Left ventricle myocardium superior (tissue), 1 donor: ENCODE results near the gene DIS3L2. TPM values are rescaled to one million over a fixed set of nuclear protein-coding genes. Genes with fewer than 3 reads are reported as not detected.
"Not testable (repeated sequence)": the region's sequence is repeated elsewhere in the genome, so short reads cannot be mapped to it uniquely, and the experiment has no call there.

Experiments
- ATAC-seq: fragments of 200-7000 bp; cut with Tn5 transposase; one replicate; pipeline ENCODE4 v1.9.1; 2020; ENCODE audit warnings: mild to moderate bottlenecking, moderate library complexity
- DNase-seq: peaks from one replicate; pipeline ENCODE4 v3.0.0-alpha.2; 2020
- intact Hi-C: fragments of 100-400 bp; cut with micrococcal nuclease; formaldehyde crosslinking; loops from one replicate; pipeline ENCODE4 v1.11.0; 2022
- total RNA-seq: library from RNA; stranded (reverse); fragmentation: NEBNext Ultra II Directional; extraction: Animal tissue kit (Norgen Biotek cat#: 25700); gene quantifications from one replicate; pipeline ENCODE4 v1.2.1, GENCODE V29; 2021
- donor health status: DM: no; HTN: yes; CAD: no; lungs with severe emphysema.

DIS3L2 gene
- total RNA-seq, 1 donor from 2014 or later: 19.6 TPM

- intact Hi-C loops: no loop called here
- no peak for ATAC-seq
- no peak for DNase-seq
These were observed 19.3 kb upstream of the DIS3L2 start for GRCh38 chr2:231942180-231942579.

- ATAC-seq: no peak
- intact Hi-C loops: no loop called here
- DNase-seq: no peak
These were observed 15.2 kb upstream of the DIS3L2 start for GRCh38 chr2:231946241-231946814.

- intact Hi-C loops, ATAC-seq, DNase-seq: not testable (repeated sequence)
These were observed 14.4 kb upstream of the DIS3L2 start for GRCh38 chr2:231947112-231947511.

GRCh38 chr2:231947694-231948093 lies 13.8 kb upstream of the DIS3L2 start:
- intact Hi-C loops: no loop called here
- ATAC-seq (no peak), DNase-seq (no peak)

GRCh38 chr2:231951452-231952035 lies 10.0 kb upstream of the DIS3L2 start:
- no peak for ATAC-seq
- intact Hi-C loops: no loop called here
- no peak for DNase-seq

GRCh38 chr2:231955758-231956472 lies 5.6 kb upstream of the DIS3L2 start:
- DNase-seq (no peak), ATAC-seq (no peak)
- intact Hi-C loops: no loop called here

- intact Hi-C loops: no loop called here
- ATAC-seq (no peak), DNase-seq (no peak)
These were observed 3.4 kb upstream of the DIS3L2 start for GRCh38 chr2:231957913-231958763.

GRCh38 chr2:231960810-231961348 lies 634 bp upstream of the DIS3L2 start:
- DNase-seq: no peak
- intact Hi-C loops: no loop called here
- no peak for ATAC-seq

GRCh38 chr2:231965102-231965501 lies 3.6 kb downstream of the DIS3L2 start:
- DNase-seq: no peak
- intact Hi-C loops: no loop called here
- no peak for ATAC-seq

GRCh38 chr2:231966886-231967285 lies 5.4 kb downstream of the DIS3L2 start:
- intact Hi-C loops: no loop called here
- DNase-seq (no peak), ATAC-seq (no peak)

GRCh38 chr2:231968820-231969219 lies 7.3 kb downstream of the DIS3L2 start:
- ATAC-seq (no peak), DNase-seq (no peak)
- intact Hi-C loops: no loop called here

GRCh38 chr2:231970461-231970860 lies 8.9 kb downstream of the DIS3L2 start:
- ATAC-seq: no peak
- intact Hi-C loops: no loop called here

GRCh38 chr2:231975001-231975400 lies 13.5 kb downstream of the DIS3L2 start:
- ATAC-seq: no peak
- intact Hi-C loops: no loop called here
- no peak for DNase-seq

More at GRCh38 chr2:231970461-231970860, 8.9 kb downstream of the DIS3L2 start:
- no peak for DNase-seq

- DNase-seq (no peak), ATAC-seq (no peak)
- intact Hi-C loops: no loop called here
These were observed 15.9 kb downstream of the DIS3L2 start for GRCh38 chr2:231977430-231977829.

- ATAC-seq (no peak), DNase-seq (no peak)
- intact Hi-C loops: no loop called here
These were observed 23.5 kb downstream of the DIS3L2 start for GRCh38 chr2:231984992-231985391.

- no peak for DNase-seq
- intact Hi-C loops: no loop called here
These were observed 24.3 kb downstream of the DIS3L2 start for GRCh38 chr2:231985823-231986261.

GRCh38 chr2:231987124-231987727 lies 25.7 kb downstream of the DIS3L2 start:
- ATAC-seq (peak; percentile 83), DNase-seq (no peak)
- intact Hi-C loops: no loop called here

More at GRCh38 chr2:231985823-231986261, 24.3 kb downstream of the DIS3L2 start:
- ATAC-seq: no peak

GRCh38 chr2:231988179-231988866 lies 26.8 kb downstream of the DIS3L2 start:
- DNase-seq (no peak), ATAC-seq (peak; percentile 30)
- intact Hi-C loops: no loop called here
